Chondrocyte (in vitro differentiated cells): ENCODE results near the gene PIGX. TPM values are rescaled to one million over a fixed set of nuclear protein-coding genes. Genes with fewer than 3 reads are reported as not detected.
"Not testable (repeated sequence)": the region's sequence is repeated elsewhere in the genome, so short reads cannot be mapped to it uniquely, and the experiment has no call there.

ENCODE experiments used
- DNase-seq: peaks from one replicate; pipeline ENCODE4 v3.0.0; 2021; ENCODE audit warnings: mixed read lengths, low spot score
- H3K27ac Mint-ChIP-seq: one replicate; pipeline ENCODE4 v1.8.0; 2021; ENCODE audit warnings: mild to moderate bottlenecking, moderate library complexity, mixed read lengths; ENCODE audit not compliant: unreplicated experiment
- H3K27me3 Mint-ChIP-seq: 2 replicates; pipeline ENCODE4 v1.8.0; 2021; ENCODE audit warnings: low read depth, mixed read lengths
- H3K36me3 Mint-ChIP-seq: 2 replicates; pipeline ENCODE4 v1.8.0; 2021; ENCODE audit warnings: low read depth, mixed read lengths
- H3K4me1 Mint-ChIP-seq: 2 replicates; pipeline ENCODE4 v1.8.0; 2021; ENCODE audit warnings: low read depth, mild to moderate bottlenecking, mixed read lengths
- H3K4me3 Mint-ChIP-seq: one replicate; pipeline ENCODE4 v1.8.0; 2021; ENCODE audit warnings: mild to moderate bottlenecking, moderate library complexity, mixed read lengths; ENCODE audit not compliant: unreplicated experiment
- H3K9me3 Mint-ChIP-seq: 2 replicates; pipeline ENCODE4 v1.8.0; 2021; ENCODE audit warnings: low read depth, mixed read lengths
- CTCF ChIP-seq: fragments of 200-600 bp; sonication (generic); IDR thresholded peaks from 2 replicates; pipeline ENCODE4 v1.5.0; 2021; ENCODE audit warnings: antibody characterized with exemption, mild to moderate bottlenecking, moderate library complexity
- total RNA-seq: library from RNA; stranded (reverse); gene quantifications from 3 replicates; pipeline ENCODE4 v1.2.1, GENCODE V29; 2021

The PIGX gene
- total RNA-seq, 1 donor from 2014 or later: 27.2 TPM

GRCh38 chr3:196706327-196706726, 5.8 kb upstream of the PIGX start:
- no peaks in the 10 kb centered on the region for H3K9me3 Mint-ChIP-seq
- peaks cover 2% of the 10 kb centered on the region for H3K4me1 Mint-ChIP-seq
- no peak overlapping the region for H3K27ac Mint-ChIP-seq
- peaks cover 1% of the 10 kb centered on the region for H3K36me3 Mint-ChIP-seq
- no peak overlapping the region for H3K4me3 Mint-ChIP-seq
- H3K27me3 Mint-ChIP-seq: peaks cover 5% of the 10 kb centered on the region
- no peak for TF ChIP-seq CTCF
- no peak for DNase-seq

GRCh38 chr3:196706731-196707130, 5.4 kb upstream of the PIGX start:
- Mint-ChIP-seq H3K36me3 (peaks cover 1% of the 10 kb centered on the region), H3K4me1 (peaks cover 6% of the 10 kb centered on the region), H3K27ac (no peak overlapping the region), H3K27me3 (peaks cover 5% of the 10 kb centered on the region), H3K9me3 (no peaks in the 10 kb centered on the region), H3K4me3 (no peak overlapping the region)
- DNase-seq: no peak
- TF ChIP-seq CTCF: no peak

GRCh38 chr3:196707566-196707965, 4.6 kb upstream of the PIGX start:
- peaks cover 3% of the 10 kb centered on the region for H3K27me3 Mint-ChIP-seq
- H3K4me3 Mint-ChIP-seq: no peak overlapping the region
- H3K27ac Mint-ChIP-seq: no peak overlapping the region
- H3K36me3 Mint-ChIP-seq: peaks cover 1% of the 10 kb centered on the region
- DNase-seq: no peak
- H3K9me3 Mint-ChIP-seq: no peaks in the 10 kb centered on the region
- H3K4me1 Mint-ChIP-seq: peaks cover 8% of the 10 kb centered on the region
- TF ChIP-seq CTCF: no peak

- H3K27ac Mint-ChIP-seq: no peak overlapping the region
- H3K36me3 Mint-ChIP-seq: no peaks in the 10 kb centered on the region
- no peak for TF ChIP-seq CTCF
- DNase-seq: no peak
- no peaks in the 10 kb centered on the region for H3K9me3 Mint-ChIP-seq
- H3K27me3 Mint-ChIP-seq: no peaks in the 10 kb centered on the region
- H3K4me1 Mint-ChIP-seq: peaks cover 15% of the 10 kb centered on the region
- H3K4me3 Mint-ChIP-seq: no peak overlapping the region
Measured at GRCh38 chr3:196708467-196708866, 3.7 kb upstream of the PIGX start.

GRCh38 chr3:196712514-196713413, 587 bp downstream of the PIGX start:
- TF ChIP-seq CTCF: no peak
- peak overlapping the region; percentile 75 for H3K4me3 Mint-ChIP-seq
- H3K4me1 Mint-ChIP-seq: peaks cover 21% of the 10 kb centered on the region
- no peaks in the 10 kb centered on the region for H3K36me3 Mint-ChIP-seq
- peak overlapping the region; percentile 74 for H3K27ac Mint-ChIP-seq
- no peak for DNase-seq
- no peaks in the 10 kb centered on the region for H3K27me3 Mint-ChIP-seq
- no peaks in the 10 kb centered on the region for H3K9me3 Mint-ChIP-seq

DNA sequence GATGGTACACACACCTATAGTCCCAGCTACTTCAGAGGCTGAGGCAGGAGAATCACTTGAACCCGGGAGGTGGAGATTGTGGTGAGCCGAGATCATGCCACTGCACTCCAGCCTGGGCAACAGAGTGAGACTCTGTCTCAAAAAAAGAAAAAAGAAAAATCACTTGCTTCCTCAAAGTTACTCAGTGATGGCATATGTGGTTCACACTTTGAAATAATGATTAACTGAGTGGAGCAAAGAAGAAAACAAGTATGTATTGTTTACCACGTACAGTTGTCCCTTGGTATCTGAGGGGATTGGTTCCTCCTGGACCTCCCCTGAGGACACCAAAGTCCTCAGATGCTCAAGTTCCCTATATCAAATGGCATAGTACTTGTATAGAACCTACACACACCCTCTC, 5.0 kb downstream of the PIGX start:
- not testable (repeated sequence) for DNase-seq, H3K4me3 Mint-ChIP-seq, H3K27ac Mint-ChIP-seq, H3K27me3 Mint-ChIP-seq
- Mint-ChIP-seq H3K36me3 (peaks cover 15% of the 10 kb centered on the region), H3K9me3 (peaks cover 14% of the 10 kb centered on the region), H3K4me1 (peaks cover 13% of the 10 kb centered on the region)
